ENCODE measurements around the gene RBM27.
"Not testable (repeated sequence)": the region's sequence is repeated elsewhere in the genome, so short reads cannot be mapped to it uniquely, and the experiment has no call there.

Gene RBM27

DNA sequence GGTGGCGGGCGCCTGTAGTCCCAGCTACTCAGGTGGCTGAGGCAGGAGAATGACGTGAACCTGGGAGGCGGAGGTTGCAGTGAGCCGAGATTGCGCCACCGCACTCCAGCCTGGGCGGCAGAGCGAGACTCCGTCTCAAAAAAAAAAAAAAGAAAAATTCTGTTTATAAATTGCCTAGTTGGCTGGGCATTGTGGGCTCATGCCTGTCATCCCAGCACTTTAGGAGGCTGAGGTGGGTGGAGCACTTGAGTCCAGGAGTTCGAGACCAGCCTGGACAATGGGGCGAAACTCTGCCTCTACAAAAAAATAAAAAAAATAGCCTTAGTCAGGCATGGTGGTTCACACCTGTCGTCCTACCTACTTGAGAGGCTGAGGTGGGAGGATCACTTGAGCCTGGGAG lies 7.4 kb downstream of the RBM27 start:
- H2BK120ac ChIP-seq (ENCODE audit: low read depth, low read length); H2BK5ac ChIP-seq (ENCODE audit: low read depth, low read length, poor library complexity, severe bottlenecking); H2BK12ac ChIP-seq (ENCODE audit: low read length in 2 of 2); H3K23ac ChIP-seq (ENCODE audit: low read length in 2 of 2); H3K9ac ChIP-seq (ENCODE audit: low read length); H3K36me3 ChIP-seq (ENCODE audit: control insufficient read depth in 1 of 2, insufficient read depth in 2 of 2, low read depth in 1 of 2, low read length in 2 of 2); H3K4me1 ChIP-seq (ENCODE audit: control insufficient read depth, insufficient read depth, low read depth, low read length); H3K4me2 ChIP-seq (ENCODE audit: low read length, poor library complexity, severe bottlenecking); H3K79me1 ChIP-seq (replicated peaks; ENCODE audit: low read length, poor library complexity, severe bottlenecking); H3K4ac ChIP-seq (ENCODE audit: low read depth in 1 of 2, low read length in 2 of 2); H3K4me3 ChIP-seq (ENCODE audit: insufficient read depth in 1 of 2, low read depth in 1 of 2, low read length in 2 of 2); H2AFZ ChIP-seq (ENCODE audit: low read depth, low read length); H4K8ac ChIP-seq (ENCODE audit: low read length); H3K18ac ChIP-seq (ENCODE audit: low read depth in 1 of 2, low read length in 2 of 2); H3K14ac ChIP-seq (ENCODE audit: low read length in 2 of 2); H2BK15ac ChIP-seq (ENCODE audit: low read depth, poor library complexity, severe bottlenecking); H3K27ac ChIP-seq (ENCODE audit: low read length, poor library complexity, severe bottlenecking); H2AK5ac ChIP-seq (ENCODE audit: low read length, severe bottlenecking); H4K91ac ChIP-seq (ENCODE audit: low read length); H3K9me3 ChIP-seq (ENCODE audit: control insufficient read depth, low read length); H3K27me3 ChIP-seq (ENCODE audit: control insufficient read depth in 1 of 2, insufficient read depth in 1 of 2, low read length in 2 of 2); DNase-seq: not testable (repeated sequence)
- WGBS, result 98% methylated on average over 11 of the region's 13 CpGs

DNA sequence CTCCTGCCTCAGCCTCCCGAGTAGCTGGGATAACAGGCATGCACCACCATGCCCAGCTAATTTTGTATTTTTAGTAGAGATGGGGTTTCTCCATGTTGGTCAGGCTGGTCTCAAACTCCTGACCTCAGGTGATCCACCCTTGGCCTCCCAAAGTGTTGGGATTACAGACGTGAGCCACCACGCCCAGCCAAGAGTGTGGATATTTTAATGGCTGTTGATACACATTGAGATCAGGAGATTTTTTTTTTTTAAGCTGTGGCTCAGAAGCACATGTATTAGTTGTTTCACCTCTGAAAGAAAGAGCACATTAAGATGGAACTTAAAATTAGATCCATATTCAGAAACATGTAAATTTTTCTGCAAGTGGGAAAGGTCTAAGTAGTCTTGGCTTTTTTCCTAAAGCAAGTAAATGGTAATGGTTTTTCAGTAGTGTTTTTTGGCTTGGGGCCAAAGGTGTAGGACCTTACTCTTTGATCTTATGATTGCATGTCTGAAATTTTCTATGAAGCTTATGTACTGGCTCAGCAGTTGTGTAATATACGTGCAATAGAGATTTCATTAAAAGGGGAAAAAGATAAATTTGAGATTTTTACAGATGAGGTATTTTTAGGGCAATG lies 9.9 kb downstream of the RBM27 start:
- H3K18ac ChIP-seq (ENCODE audit: low read depth in 1 of 2, low read length in 2 of 2), result no peak overlapping the region
- no peak overlapping the region for H3K4ac ChIP-seq (ENCODE audit: low read depth in 1 of 2, low read length in 2 of 2)
- H3K4me1 ChIP-seq (ENCODE audit: control insufficient read depth, insufficient read depth, low read depth, low read length), result peaks cover 3% of the 10 kb centered on the region
- H2BK5ac ChIP-seq (ENCODE audit: low read depth, low read length, poor library complexity, severe bottlenecking), result no peak overlapping the region
- no peak overlapping the region for H3K27ac ChIP-seq (ENCODE audit: low read length, poor library complexity, severe bottlenecking)
- no peak overlapping the region for H3K14ac ChIP-seq (ENCODE audit: low read length in 2 of 2)
- H2BK120ac ChIP-seq (ENCODE audit: low read depth, low read length), result no peak overlapping the region
- no peak overlapping the region for H3K9ac ChIP-seq (ENCODE audit: low read length)
- no peak overlapping the region for H3K23ac ChIP-seq (ENCODE audit: low read length in 2 of 2)
- H2AK5ac ChIP-seq (ENCODE audit: low read length, severe bottlenecking), result no peak overlapping the region
- H3K27me3 ChIP-seq (ENCODE audit: control insufficient read depth in 1 of 2, insufficient read depth in 1 of 2, low read length in 2 of 2), result no peaks in the 10 kb centered on the region
- peaks cover 0 to 3% of the 10 kb centered on the region in 2 experiments for H3K36me3 ChIP-seq (ENCODE audit: control insufficient read depth in 1 of 2, insufficient read depth in 2 of 2, low read depth in 1 of 2, low read length in 2 of 2)
- H4K8ac ChIP-seq (ENCODE audit: low read length), result no peak overlapping the region
- H2BK12ac ChIP-seq (ENCODE audit: low read length in 2 of 2), result no peak overlapping the region
- 98% methylated on average over 4 of the region's 4 CpGs for WGBS
- no peaks in the 10 kb centered on the region for H3K9me3 ChIP-seq (ENCODE audit: control insufficient read depth, low read length)
- H3K79me1 ChIP-seq (replicated peaks; ENCODE audit: low read length, poor library complexity, severe bottlenecking), result no peaks in the 10 kb centered on the region
- no peak overlapping the region for H4K91ac ChIP-seq (ENCODE audit: low read length)
- H2BK15ac ChIP-seq (ENCODE audit: low read depth, poor library complexity, severe bottlenecking), result no peak overlapping the region
- no peak overlapping the region for H3K4me2 ChIP-seq (ENCODE audit: low read length, poor library complexity, severe bottlenecking)
- H2AFZ ChIP-seq (ENCODE audit: low read depth, low read length), result no peak overlapping the region
- H3K4me3 ChIP-seq (ENCODE audit: insufficient read depth in 1 of 2, low read depth in 1 of 2, low read length in 2 of 2), result no peak overlapping the region
- DNase-seq, result no peak

DNA sequence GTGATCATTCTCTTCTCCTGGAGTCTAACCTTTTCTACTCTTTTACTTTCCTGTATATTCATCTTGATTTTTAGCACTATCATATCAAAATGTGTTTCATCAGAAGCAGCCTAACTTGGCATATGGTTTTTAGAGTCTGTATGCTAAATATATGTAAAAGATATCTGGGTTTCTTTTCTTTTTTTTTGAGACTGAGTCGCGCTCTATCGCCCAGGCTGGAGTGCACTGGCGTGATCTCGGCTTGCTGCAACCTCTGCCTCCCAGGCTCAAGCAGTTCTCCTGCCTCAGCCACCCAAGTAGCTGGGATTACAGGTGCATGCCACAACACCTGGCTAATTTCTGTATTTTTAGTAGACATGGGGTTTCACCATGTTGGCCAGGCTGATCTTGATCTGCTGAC lies 11.5 kb downstream of the RBM27 start:
- not testable (repeated sequence) for H3K14ac ChIP-seq (ENCODE audit: low read length in 2 of 2); H3K4me1 ChIP-seq (ENCODE audit: control insufficient read depth, insufficient read depth, low read depth, low read length); H2AFZ ChIP-seq (ENCODE audit: low read depth, low read length); H3K4me2 ChIP-seq (ENCODE audit: low read length, poor library complexity, severe bottlenecking); H2BK120ac ChIP-seq (ENCODE audit: low read depth, low read length); H3K79me1 ChIP-seq (replicated peaks; ENCODE audit: low read length, poor library complexity, severe bottlenecking); H4K91ac ChIP-seq (ENCODE audit: low read length); H2BK12ac ChIP-seq (ENCODE audit: low read length in 2 of 2); H3K23ac ChIP-seq (ENCODE audit: low read length in 2 of 2); H2AK5ac ChIP-seq (ENCODE audit: low read length, severe bottlenecking); H3K18ac ChIP-seq (ENCODE audit: low read depth in 1 of 2, low read length in 2 of 2); H2BK15ac ChIP-seq (ENCODE audit: low read depth, poor library complexity, severe bottlenecking); H3K27ac ChIP-seq (ENCODE audit: low read length, poor library complexity, severe bottlenecking); H2BK5ac ChIP-seq (ENCODE audit: low read depth, low read length, poor library complexity, severe bottlenecking); H3K9me3 ChIP-seq (ENCODE audit: control insufficient read depth, low read length); H3K4ac ChIP-seq (ENCODE audit: low read depth in 1 of 2, low read length in 2 of 2); DNase-seq; H4K8ac ChIP-seq (ENCODE audit: low read length); H3K9ac ChIP-seq (ENCODE audit: low read length); H3K4me3 ChIP-seq (ENCODE audit: insufficient read depth in 1 of 2, low read depth in 1 of 2, low read length in 2 of 2); H3K27me3 ChIP-seq (ENCODE audit: control insufficient read depth in 1 of 2, insufficient read depth in 1 of 2, low read length in 2 of 2)
- 100% methylated on average over 3 of the region's 5 CpGs for WGBS
- peaks cover 2 to 18% of the 10 kb centered on the region in 2 experiments for H3K36me3 ChIP-seq (ENCODE audit: control insufficient read depth in 1 of 2, insufficient read depth in 2 of 2, low read depth in 1 of 2, low read length in 2 of 2)

DNA sequence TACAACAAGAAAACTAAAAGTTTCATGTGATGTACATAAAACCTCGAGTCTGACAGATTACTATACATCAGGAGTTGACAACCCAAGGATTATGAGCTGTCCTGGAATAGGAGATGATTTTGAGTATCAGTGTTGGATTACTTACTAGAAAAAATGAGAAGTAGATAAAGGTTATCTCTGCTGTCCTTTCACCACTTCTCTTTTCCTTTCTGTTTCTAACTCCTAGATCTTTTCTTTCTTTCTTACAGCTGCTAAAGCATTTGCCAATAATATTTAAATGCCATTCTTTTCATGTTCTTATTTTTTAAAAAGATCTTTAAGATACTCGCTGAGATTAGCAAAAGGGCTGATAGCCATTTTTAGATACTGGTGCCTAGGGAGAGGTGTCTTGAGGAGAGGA lies 14.8 kb downstream of the RBM27 start:
- Histone ChIP-seq H3K27me3 (ENCODE audit: control insufficient read depth in 1 of 2, insufficient read depth in 1 of 2, low read length in 2 of 2) (no peaks in the 10 kb centered on the region), H3K4me2 (ENCODE audit: low read length, poor library complexity, severe bottlenecking) (no peak overlapping the region), H2AK5ac (ENCODE audit: low read length, severe bottlenecking) (no peak overlapping the region), H3K27ac (ENCODE audit: low read length, poor library complexity, severe bottlenecking) (no peak overlapping the region), H3K4ac (ENCODE audit: low read depth in 1 of 2, low read length in 2 of 2) (no peak overlapping the region), H2BK15ac (ENCODE audit: low read depth, poor library complexity, severe bottlenecking) (no peak overlapping the region), H4K91ac (ENCODE audit: low read length) (no peak overlapping the region), H2BK120ac (ENCODE audit: low read depth, low read length) (no peak overlapping the region), H3K9me3 (ENCODE audit: control insufficient read depth, low read length) (no peaks in the 10 kb centered on the region), H3K23ac (ENCODE audit: low read length in 2 of 2) (no peak overlapping the region), H2BK5ac (ENCODE audit: low read depth, low read length, poor library complexity, severe bottlenecking) (no peak overlapping the region), H3K36me3 (ENCODE audit: control insufficient read depth in 1 of 2, insufficient read depth in 2 of 2, low read depth in 1 of 2, low read length in 2 of 2) (peaks cover 4 to 31% of the 10 kb centered on the region in 2 experiments), H3K9ac (ENCODE audit: low read length) (no peak overlapping the region), H4K8ac (ENCODE audit: low read length) (no peak overlapping the region), H3K4me1 (ENCODE audit: control insufficient read depth, insufficient read depth, low read depth, low read length) (peaks cover 3% of the 10 kb centered on the region), H3K18ac (ENCODE audit: low read depth in 1 of 2, low read length in 2 of 2) (no peak overlapping the region), H3K14ac (ENCODE audit: low read length in 2 of 2) (no peak overlapping the region), H3K4me3 (ENCODE audit: insufficient read depth in 1 of 2, low read depth in 1 of 2, low read length in 2 of 2) (no peak overlapping the region), H2AFZ (ENCODE audit: low read depth, low read length) (no peak overlapping the region), H3K79me1 (replicated peaks; ENCODE audit: low read length, poor library complexity, severe bottlenecking) (peaks cover 9% of the 10 kb centered on the region), H2BK12ac (ENCODE audit: low read length in 2 of 2) (no peak overlapping the region)
- DNase-seq, result no peak
- WGBS, result no CpG with 5 or more reads among the region's 2 CpGs
